Mesodermal cell (in vitro differentiated cells): ENCODE results near the gene PREX1.

Experiments used
- H3K27ac ChIP-seq: 2 replicates; pipeline ENCODE4 v1.7.0; 2013; ENCODE audit warnings: mild to moderate bottlenecking, low read depth, low read length, moderate library complexity; ENCODE audit not compliant: severe bottlenecking
- H3K36me3 ChIP-seq: 2 replicates; pipeline ENCODE4 v1.7.1; 2013; ENCODE audit warnings: mild to moderate bottlenecking, low read length, moderate library complexity; ENCODE audit not compliant: control insufficient read depth, insufficient read depth
- H3K4me1 ChIP-seq: one replicate; pipeline ENCODE4 v1.7.1; 2013; ENCODE audit warnings: mild to moderate bottlenecking, low read length; ENCODE audit not compliant: insufficient read depth, control insufficient read depth, poor library complexity, severe bottlenecking
- H3K4me3 ChIP-seq: 2 replicates; pipeline ENCODE4 v1.7.0; 2013; ENCODE audit warnings: low read length, control low read depth, mild to moderate bottlenecking; ENCODE audit not compliant: insufficient read depth, poor library complexity, severe bottlenecking; ENCODE audit errors: extremely low read depth
- H3K9me3 ChIP-seq: 2 replicates; pipeline ENCODE4 v1.7.1; 2013; ENCODE audit warnings: mild to moderate bottlenecking, low read length, moderate library complexity; ENCODE audit not compliant: control insufficient read depth
- WGBS, 2 experiments: methylation state at CpG; one replicate each; pipeline ENCODE4 v1.1.5; 2013; ENCODE audit warnings: missing lambda C conversion rate in 2 of 2; ENCODE audit not compliant: insufficient coverage in 2 of 2; 5-methylcytosine and 5-hydroxymethylcytosine counted together

The PREX1 gene

DNA sequence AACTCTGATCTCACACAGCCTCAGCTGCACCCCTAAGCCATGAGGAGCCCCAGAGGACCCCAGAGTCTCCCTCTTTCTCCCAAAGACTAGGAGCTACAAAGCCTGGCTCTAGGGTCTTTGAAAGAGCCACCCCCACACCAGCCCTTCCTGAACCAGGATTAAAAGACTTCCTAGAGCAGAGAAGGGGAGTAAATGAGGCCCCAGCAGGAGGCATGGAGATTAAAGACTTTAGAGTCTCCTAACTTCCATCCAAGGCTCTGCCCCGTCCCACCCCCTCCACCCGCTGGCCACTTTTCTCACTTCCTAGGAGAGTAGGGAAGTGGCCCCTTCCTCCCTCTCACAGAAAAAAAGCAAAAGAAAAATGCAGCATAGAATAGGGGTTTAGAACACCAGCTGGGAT lies 1.7 kb downstream of the PREX1 start:
- no CpG with 5 or more reads among the region's 2 CpGs for WGBS, 2 experiments
- Histone ChIP-seq H3K9me3 (no peaks in the 10 kb centered on the region), H3K4me3 (peak overlapping the region; percentile 66), H3K4me1 (peaks cover 26% of the 10 kb centered on the region), H3K36me3 (peaks cover 2% of the 10 kb centered on the region), H3K27ac (peak overlapping the region; percentile 76)

DNA sequence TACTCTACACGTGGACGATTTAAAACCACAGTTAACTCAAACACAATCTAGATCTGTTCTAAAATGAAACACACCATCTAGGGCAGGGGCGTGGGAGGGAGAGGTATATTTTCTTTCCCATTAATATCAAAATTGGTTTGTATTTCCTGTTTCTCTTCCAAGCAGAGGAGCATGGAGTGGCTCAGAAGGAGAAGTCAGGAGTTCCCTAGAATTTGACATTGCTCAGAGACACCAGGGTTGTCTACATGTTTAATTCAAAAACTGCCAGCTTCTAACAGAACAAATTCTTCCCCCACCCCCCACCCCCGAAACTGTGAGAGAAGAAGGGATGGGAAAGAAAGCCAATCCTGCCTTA lies 2.3 kb downstream of the PREX1 start:
- no peaks in the 10 kb centered on the region for H3K9me3 ChIP-seq
- peaks cover 4% of the 10 kb centered on the region for H3K36me3 ChIP-seq
- peak overlapping the region; percentile 66 for H3K4me3 ChIP-seq
- WGBS, 2 experiments: no CpG with 5 or more reads among the region's 4 CpGs
- H3K4me1 ChIP-seq: peaks cover 24% of the 10 kb centered on the region
- H3K27ac ChIP-seq: no peak overlapping the region

DNA sequence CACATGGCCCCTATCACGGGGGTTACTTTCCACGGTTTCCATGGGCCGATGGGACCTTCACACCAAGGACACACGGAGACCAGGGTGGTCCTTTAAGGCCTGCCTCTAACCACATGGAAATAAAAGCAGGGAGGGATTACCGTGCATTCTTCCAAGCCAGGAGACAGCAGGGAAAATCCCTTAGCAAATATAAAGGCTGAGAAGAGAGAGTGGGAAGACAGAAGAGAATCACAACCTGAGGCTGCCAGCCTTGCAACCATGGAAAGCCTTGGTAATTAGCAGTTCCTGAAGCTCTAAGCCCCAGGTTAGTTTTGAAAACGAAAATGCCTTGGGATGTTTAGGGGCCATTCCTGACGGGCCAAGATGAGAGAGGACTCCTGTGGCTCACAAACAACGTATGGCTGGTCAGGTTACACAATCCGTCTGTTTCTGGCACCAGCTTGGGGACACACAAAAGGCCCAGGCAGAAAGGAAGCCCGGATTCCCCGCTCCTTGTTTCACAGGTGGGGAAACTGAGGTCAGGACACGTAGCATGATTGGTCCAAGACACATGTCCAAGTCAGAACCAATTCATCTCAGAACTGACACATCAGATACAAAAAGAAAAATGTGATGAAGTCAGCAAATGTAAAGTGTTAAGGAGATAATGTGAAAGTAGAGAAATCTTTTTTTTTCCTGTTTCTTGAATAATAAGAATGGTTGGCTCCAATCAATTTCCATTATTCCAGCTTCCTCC lies 2.8 kb downstream of the PREX1 start:
- 41 to 46% methylated on average over 8 to 9 of the region's 12 CpGs for WGBS, 2 experiments
- Histone ChIP-seq H3K9me3 (no peaks in the 10 kb centered on the region), H3K27ac (no peak overlapping the region), H3K36me3 (peaks cover 8% of the 10 kb centered on the region), H3K4me1 (peaks cover 24% of the 10 kb centered on the region), H3K4me3 (peak overlapping the region; percentile 66)

DNA sequence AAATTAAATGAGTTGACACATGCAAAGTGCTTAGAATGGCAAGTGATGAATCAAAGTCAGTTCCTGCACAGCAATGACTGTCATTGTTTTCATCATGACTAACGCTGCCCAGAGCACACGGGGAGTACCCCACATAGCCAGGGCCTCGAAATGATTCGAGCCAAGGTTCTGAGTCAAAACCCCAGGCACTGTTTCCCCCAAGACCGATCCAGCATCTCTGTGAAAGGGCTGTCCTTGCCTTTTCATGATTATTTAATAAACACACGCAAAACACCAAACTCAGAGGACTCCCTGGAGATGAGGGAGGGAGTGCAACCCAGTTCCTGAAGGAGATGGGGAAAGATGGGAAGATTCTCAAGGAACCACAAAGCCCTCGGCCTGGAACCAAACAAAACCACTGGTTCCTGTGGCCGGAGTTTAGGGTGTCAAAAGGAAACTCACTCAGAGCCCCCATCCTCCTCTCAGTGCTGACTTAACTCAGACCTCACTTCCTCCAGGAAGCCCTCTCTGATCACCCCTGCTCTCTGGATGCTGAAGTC lies 3.8 kb downstream of the PREX1 start:
- H3K4me3 ChIP-seq: no peak overlapping the region
- no peaks in the 10 kb centered on the region for H3K9me3 ChIP-seq
- peaks cover 24% of the 10 kb centered on the region for H3K4me1 ChIP-seq
- no peak overlapping the region for H3K27ac ChIP-seq
- 88 to 91% methylated on average over 4 to 5 of the region's 8 CpGs for WGBS, 2 experiments
- peaks cover 8% of the 10 kb centered on the region for H3K36me3 ChIP-seq

DNA sequence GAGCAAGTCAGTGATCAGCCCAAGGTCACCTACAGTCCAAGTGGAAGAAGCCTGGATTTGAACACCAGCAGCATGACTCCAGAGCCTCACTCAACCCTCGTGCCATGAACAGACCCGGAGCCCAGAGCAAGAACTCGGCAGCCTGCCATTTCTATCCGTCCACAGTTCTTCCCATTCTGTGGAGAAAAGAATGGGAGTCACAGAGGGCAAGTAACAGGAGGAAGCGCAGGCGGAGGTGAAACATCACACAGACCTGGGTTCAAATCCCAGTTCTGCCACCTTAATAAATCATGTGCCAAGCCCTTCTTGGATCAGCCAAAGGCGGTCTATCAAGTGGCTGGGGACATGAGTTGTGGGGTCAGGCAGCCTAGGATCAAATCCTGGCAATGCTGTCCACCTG lies 4.3 kb downstream of the PREX1 start:
- 96 to 100% methylated on average over 4 to 5 of the region's 7 CpGs for WGBS, 2 experiments
- Histone ChIP-seq H3K9me3 (no peaks in the 10 kb centered on the region), H3K4me3 (no peak overlapping the region), H3K27ac (no peak overlapping the region), H3K36me3 (peaks cover 8% of the 10 kb centered on the region), H3K4me1 (peaks cover 29% of the 10 kb centered on the region)

DNA sequence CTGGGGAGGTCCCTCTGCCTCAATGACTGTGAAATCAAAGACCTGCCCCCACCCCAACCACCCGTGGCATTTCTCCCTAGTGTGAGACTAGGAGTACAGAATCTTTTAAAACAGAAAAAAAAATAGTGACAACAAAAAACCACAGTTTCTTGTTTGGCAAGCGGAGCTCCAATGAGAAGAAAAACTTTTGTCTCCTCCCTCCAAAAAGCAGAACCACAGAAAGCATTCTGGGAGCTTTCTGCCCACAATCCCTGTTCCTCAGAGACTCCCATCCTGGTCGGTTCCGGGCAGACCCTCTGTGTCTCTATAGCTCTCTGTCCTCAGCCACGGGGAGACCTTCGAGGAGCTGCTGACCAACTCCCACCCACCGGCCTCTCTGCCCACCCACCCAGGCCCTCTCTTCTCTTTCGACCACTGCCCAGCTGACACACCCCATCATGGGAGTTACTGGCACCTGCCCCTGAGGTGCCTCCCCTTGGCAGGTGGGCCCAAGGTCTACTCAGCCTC lies 4.9 kb downstream of the PREX1 start:
- H3K36me3 ChIP-seq: peaks cover 8% of the 10 kb centered on the region
- no peak overlapping the region for H3K27ac ChIP-seq
- no peak overlapping the region for H3K4me3 ChIP-seq
- peaks cover 29% of the 10 kb centered on the region for H3K4me1 ChIP-seq
- no peaks in the 10 kb centered on the region for H3K9me3 ChIP-seq
- 90 to 98% methylated on average over 3 to 6 of the region's 8 CpGs for WGBS, 2 experiments

DNA sequence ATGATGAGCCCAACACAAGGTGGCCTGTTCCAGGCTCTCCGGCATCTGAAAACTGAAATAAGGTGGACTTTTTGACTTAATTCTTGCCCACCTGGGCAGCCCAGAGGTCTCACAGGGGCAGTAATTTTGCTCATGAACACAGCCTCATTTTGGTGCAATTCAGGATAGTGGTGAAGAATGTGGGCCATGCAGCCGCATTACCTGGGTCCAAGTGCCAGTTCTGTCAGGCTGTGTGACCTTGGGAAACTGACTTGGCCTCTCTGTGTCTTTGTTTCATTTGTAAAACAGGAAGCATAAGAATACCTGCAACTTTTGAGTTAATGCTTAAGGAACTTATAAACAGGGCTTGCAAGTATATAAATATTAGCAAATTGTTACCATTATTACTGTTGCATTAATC lies 5.6 kb downstream of the PREX1 start:
- no peak overlapping the region for H3K4me3 ChIP-seq
- H3K36me3 ChIP-seq: peaks cover 10% of the 10 kb centered on the region
- no peaks in the 10 kb centered on the region for H3K9me3 ChIP-seq
- peaks cover 29% of the 10 kb centered on the region for H3K4me1 ChIP-seq
- H3K27ac ChIP-seq: no peak overlapping the region
- 90 to 95% methylated on average over 2 of the region's 2 CpGs for WGBS, 2 experiments

DNA sequence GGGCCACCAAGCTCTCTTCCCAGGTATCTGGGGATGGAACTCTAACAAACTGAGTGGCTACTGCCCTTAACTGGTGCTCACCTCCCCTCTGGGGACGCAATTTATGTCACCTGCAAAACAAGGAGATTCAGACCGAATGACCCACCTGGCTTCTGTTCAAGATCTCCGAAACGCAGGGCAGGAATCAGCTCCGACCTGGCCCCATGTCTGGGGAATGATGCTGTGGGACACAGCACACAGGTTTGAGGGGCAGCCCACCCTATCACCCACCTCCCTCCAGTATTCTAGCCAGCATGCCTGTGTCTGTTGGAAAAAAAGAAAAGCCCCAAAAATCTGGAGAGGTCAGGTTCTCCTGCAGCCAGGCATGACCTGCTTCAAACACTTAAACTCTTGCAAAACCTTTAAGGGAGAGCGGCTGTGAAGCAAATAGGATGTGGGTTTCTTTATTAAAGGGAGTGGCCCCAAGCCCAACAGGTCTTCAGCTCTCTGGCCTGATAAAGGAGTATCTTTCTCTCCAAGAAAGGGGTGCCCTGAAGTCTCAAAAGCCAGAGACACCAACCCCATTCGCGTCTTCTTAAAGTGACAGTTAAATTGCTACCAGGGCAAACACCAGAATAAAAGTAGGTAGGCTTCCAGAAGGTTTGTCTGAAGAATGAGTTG lies 6.4 kb downstream of the PREX1 start:
- Histone ChIP-seq H3K27ac (no peak overlapping the region), H3K9me3 (no peaks in the 10 kb centered on the region), H3K4me3 (no peak overlapping the region), H3K4me1 (peaks cover 29% of the 10 kb centered on the region), H3K36me3 (peaks cover 18% of the 10 kb centered on the region)
- WGBS, 2 experiments: 97 to 100% methylated on average over 4 to 6 of the region's 8 CpGs

DNA sequence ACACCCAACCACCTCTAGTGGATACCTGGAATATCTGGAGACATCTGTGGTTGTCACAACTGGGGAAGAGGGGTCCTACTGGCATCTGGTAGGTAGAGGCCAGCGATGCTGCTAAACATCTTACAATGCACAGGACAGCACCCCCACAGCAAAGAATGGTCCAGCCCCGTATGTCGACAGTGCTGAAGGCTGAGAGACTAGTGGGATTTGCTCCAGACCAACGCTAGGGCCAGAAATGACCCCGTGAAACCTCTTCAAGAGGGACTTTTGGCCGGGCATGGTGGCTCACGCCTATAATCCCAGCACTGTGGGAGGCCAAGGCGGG lies 7.2 kb downstream of the PREX1 start:
- H3K4me3 ChIP-seq: no peak overlapping the region
- H3K36me3 ChIP-seq: peaks cover 23% of the 10 kb centered on the region
- H3K4me1 ChIP-seq: peaks cover 22% of the 10 kb centered on the region
- no peak overlapping the region for H3K27ac ChIP-seq
- WGBS, 2 experiments: 87 to 88% methylated on average over 5 to 7 of the region's 8 CpGs
- H3K9me3 ChIP-seq: no peaks in the 10 kb centered on the region

DNA sequence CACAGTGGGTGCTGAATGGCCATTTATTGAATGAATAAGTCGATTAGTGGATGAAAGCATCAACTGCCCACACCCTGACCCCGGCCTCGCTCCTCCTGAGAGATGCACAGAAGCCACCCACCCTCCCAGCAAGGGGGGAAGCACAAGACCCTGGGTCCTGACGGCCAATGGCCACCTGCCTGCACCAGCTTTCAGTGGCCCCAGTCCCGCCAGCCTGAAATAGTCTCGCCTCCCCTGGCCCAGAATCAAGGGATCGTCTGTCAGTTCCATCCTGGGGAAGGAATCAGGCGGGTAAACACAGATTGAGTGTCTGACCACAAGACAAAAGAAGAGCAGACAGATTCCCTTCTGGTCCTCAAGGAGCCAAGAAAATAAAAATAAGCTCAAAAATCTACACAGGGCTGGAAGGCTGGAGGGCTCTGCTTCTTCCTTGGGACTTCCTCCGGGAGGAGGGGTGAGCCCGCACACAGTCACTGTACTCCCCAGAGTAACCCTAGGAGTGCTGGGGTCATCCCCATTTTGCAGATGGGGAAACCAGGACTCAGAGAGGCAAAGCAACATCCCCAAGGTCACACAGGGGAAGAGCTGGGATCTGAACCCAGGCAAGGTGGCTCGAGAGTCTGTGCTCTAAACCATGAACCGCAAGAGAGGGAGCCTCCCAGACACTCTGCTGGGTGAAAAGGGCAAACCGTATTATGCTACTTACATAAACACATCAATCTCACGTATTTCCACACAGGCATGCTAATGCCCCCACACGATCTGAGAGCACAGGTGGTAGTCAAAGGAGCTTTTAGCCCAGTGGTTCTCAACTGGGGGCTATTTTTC lies 7.8 kb downstream of the PREX1 start:
- H3K4me3 ChIP-seq: no peak overlapping the region
- peaks cover 23% of the 10 kb centered on the region for H3K36me3 ChIP-seq
- no peak overlapping the region for H3K27ac ChIP-seq
- no peaks in the 10 kb centered on the region for H3K9me3 ChIP-seq
- peaks cover 16% of the 10 kb centered on the region for H3K4me1 ChIP-seq
- 84 to 90% methylated on average over 10 to 11 of the region's 15 CpGs for WGBS, 2 experiments
